ENCODE data around the gene SUCNR1. TPM values are rescaled to one million over a fixed set of nuclear protein-coding genes. Genes with fewer than 3 reads are reported as not detected.

Gene SUCNR1
- total RNA-seq, 1 experiment from 2014 or later = not detected

- H3K4me1 Mint-ChIP-seq = no peaks in the 10 kb centered on the region
- no peaks in the 10 kb centered on the region for H3K27me3 Mint-ChIP-seq (ENCODE audit: low read depth)
- H3K36me3 Mint-ChIP-seq = no peaks in the 10 kb centered on the region; the same call in 1 of the 2 replicates
- ChIA-PET CTCF (no interaction called here), POLR2A (no interaction called here)
- no peak overlapping the region for H3K27ac Mint-ChIP-seq
- DNase-seq (ENCODE audit: low spot score) (no peak), ATAC-seq (no peak)
- peaks cover 11% of the 10 kb centered on the region for H3K9me3 Mint-ChIP-seq
- no peak overlapping the region for H3K4me3 Mint-ChIP-seq
- TF ChIP-seq AFF4 (CRISPR knock-in tag; IDR thresholded peaks at IDR 0.05; ENCODE audit: borderline replicate concordance) = no peak
- no peak for TF ChIP-seq ZNF416 (CRISPR knock-in tag; IDR thresholded peaks at IDR 0.05)
- TF ChIP-seq NR2C2 (CRISPR knock-in tag; IDR thresholded peaks at IDR 0.05) = no peak
- TF ChIP-seq, protein P1, sequence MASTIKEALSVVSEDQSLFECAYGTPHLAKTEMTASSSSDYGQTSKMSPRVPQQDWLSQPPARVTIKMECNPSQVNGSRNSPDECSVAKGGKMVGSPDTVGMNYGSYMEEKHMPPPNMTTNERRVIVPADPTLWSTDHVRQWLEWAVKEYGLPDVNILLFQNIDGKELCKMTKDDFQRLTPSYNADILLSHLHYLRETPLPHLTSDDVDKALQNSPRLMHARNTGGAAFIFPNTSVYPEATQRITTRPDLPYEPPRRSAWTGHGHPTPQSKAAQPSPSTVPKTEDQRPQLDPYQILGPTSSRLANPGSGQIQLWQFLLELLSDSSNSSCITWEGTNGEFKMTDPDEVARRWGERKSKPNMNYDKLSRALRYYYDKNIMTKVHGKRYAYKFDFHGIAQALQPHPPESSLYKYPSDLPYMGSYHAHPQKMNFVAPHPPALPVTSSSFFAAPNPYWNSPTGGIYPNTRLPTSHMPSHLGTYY (CRISPR knock-in tag; IDR thresholded peaks at IDR 0.05) = no peak
- no peak for TF ChIP-seq ZNF423 (CRISPR knock-in tag; IDR thresholded peaks at IDR 0.05)
- TF ChIP-seq ZNF532 (CRISPR knock-in tag; IDR thresholded peaks at IDR 0.05; ENCODE audit: borderline replicate concordance) = no peak
- no peak for TF ChIP-seq NR3C1 (CRISPR knock-in tag; conservative IDR thresholded peaks at IDR 0.05; ENCODE audit: low read depth)
- TF ChIP-seq, protein P2, sequence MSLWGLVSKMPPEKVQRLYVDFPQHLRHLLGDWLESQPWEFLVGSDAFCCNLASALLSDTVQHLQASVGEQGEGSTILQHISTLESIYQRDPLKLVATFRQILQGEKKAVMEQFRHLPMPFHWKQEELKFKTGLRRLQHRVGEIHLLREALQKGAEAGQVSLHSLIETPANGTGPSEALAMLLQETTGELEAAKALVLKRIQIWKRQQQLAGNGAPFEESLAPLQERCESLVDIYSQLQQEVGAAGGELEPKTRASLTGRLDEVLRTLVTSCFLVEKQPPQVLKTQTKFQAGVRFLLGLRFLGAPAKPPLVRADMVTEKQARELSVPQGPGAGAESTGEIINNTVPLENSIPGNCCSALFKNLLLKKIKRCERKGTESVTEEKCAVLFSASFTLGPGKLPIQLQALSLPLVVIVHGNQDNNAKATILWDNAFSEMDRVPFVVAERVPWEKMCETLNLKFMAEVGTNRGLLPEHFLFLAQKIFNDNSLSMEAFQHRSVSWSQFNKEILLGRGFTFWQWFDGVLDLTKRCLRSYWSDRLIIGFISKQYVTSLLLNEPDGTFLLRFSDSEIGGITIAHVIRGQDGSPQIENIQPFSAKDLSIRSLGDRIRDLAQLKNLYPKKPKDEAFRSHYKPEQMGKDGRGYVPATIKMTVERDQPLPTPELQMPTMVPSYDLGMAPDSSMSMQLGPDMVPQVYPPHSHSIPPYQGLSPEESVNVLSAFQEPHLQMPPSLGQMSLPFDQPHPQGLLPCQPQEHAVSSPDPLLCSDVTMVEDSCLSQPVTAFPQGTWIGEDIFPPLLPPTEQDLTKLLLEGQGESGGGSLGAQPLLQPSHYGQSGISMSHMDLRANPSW (CRISPR knock-in tag; conservative IDR thresholded peaks at IDR 0.05; ENCODE audit: low read depth) = no peak
- no peak for TF ChIP-seq SMAD3 (CRISPR knock-in tag; IDR thresholded peaks at IDR 0.05; ENCODE audit: borderline replicate concordance)
- no peak for TF ChIP-seq FOXJ3 (CRISPR knock-in tag; IDR thresholded peaks at IDR 0.05; ENCODE audit: borderline replicate concordance)
Measured at GRCh38 chr3:151856118-151856517, 17.3 kb upstream of the SUCNR1 start.

GRCh38 chr3:151856641-151857040, 16.8 kb upstream of the SUCNR1 start:
- ATAC-seq = no peak
- ChIA-PET POLR2A (no interaction called here), CTCF (no interaction called here)
- Mint-ChIP-seq H3K36me3 (no peaks in the 10 kb centered on the region), H3K9me3 (peaks cover 6% of the 10 kb centered on the region; the same call in 1 of the 2 replicates), H3K4me1 (no peaks in the 10 kb centered on the region), H3K27me3 (ENCODE audit: low read depth) (no peaks in the 10 kb centered on the region), H3K4me3 (no peak overlapping the region), H3K27ac (no peak overlapping the region)
- DNase-seq (ENCODE audit: low spot score) = no peak
- no peak for TF ChIP-seq ZSCAN18 (CRISPR knock-in tag; IDR thresholded peaks at IDR 0.05)
